ENCODE measurements around the gene TMX4. TPM values are rescaled to one million over a fixed set of nuclear protein-coding genes. Genes with fewer than 3 reads are reported as not detected.

TMX4 gene
- total and polyA plus RNA-seq, 2 of the 8 experiments (the other 6 are each of a cell fraction or from before 2014, with no cell fraction given) = 2.1 to 7.8 TPM

GRCh38 chr20:7943891-7944290 is 75.7 kb downstream of the TMX4 start:
- no peak overlapping the region for H3K9ac ChIP-seq (replicated peaks in 1 of 4; ENCODE audit: extremely low read depth in 1 of 4, low read depth in 3 of 4, low read length in 3 of 4)
- no peak for TF ChIP-seq CHD7 (IDR thresholded peaks at IDR 0.05; ENCODE audit: insufficient replicate concordance, low read length)

More at GRCh38 chr20:7943891-7944290, 75.7 kb downstream of the TMX4 start:
- H3K4me2 ChIP-seq (ENCODE audit: insufficient read depth in 1 of 2, low read depth in 2 of 2, low read length in 2 of 2) = no peak overlapping the region
- H2AFZ ChIP-seq (ENCODE audit: low read length) = no peak overlapping the region
- FAIRE-seq (no peak), DNase-seq (ENCODE audit: low read depth in 1 of 2, low spot score in 2 of 2) (no peak)
- H4K5ac ChIP-seq (ENCODE audit: insufficient read length, low read depth, low read length) = no peak overlapping the region
- H3K4me1 ChIP-seq (replicated peaks in 1 of 4; ENCODE audit: control insufficient read depth in 3 of 4, insufficient read depth in 4 of 4, low read length in 3 of 4) = no peaks in the 10 kb centered on the region
- H2BK5ac ChIP-seq (ENCODE audit: low read depth, low read length) = no peak overlapping the region
- no peaks in the 10 kb centered on the region; a peak in 1 of 8 replicates for H3K36me3 ChIP-seq (ENCODE audit: control insufficient read depth in 2 of 4, insufficient read depth in 4 of 4, low read length in 3 of 4)
- no peak overlapping the region for H3K23ac ChIP-seq (ENCODE audit: insufficient read length)
- H2BK120ac ChIP-seq (replicated peaks; ENCODE audit: low read depth, low read length) = no peak overlapping the region
- H3K79me2 ChIP-seq (ENCODE audit: control insufficient read depth in 1 of 2, insufficient read depth in 2 of 2, low read length in 2 of 2) = no peaks in the 10 kb centered on the region
- H3K27ac ChIP-seq (ENCODE audit: low read depth, low read length) = no peak overlapping the region
- no peak overlapping the region for H2AK5ac ChIP-seq (ENCODE audit: low read depth, low read length)
- H2BK15ac ChIP-seq (ENCODE audit: low read length) = no peak overlapping the region
- H3K14ac ChIP-seq (ENCODE audit: insufficient read length) = no peak overlapping the region
- H3K18ac ChIP-seq (ENCODE audit: extremely low read depth, low read length) = no peak overlapping the region
- H3K4me3 ChIP-seq (ENCODE audit: extremely low read depth in 1 of 4, insufficient read depth in 2 of 4, low read depth in 3 of 4, low read length in 4 of 4) = no peak overlapping the region
- no peak overlapping the region for H3K4ac ChIP-seq (replicated peaks; ENCODE audit: insufficient read length, low read depth, low read length)
- H3K23me2 ChIP-seq (ENCODE audit: low read depth, low read length) = no peaks in the 10 kb centered on the region
- no peaks in the 10 kb centered on the region for H4K20me1 ChIP-seq (replicated peaks in 1 of 2; ENCODE audit: control insufficient read depth in 1 of 2, insufficient read depth in 2 of 2, low read length in 2 of 2)
- CTCF ChIA-PET (ENCODE audit: partially characterized antibody) = no interaction called here
- no peak overlapping the region for H2BK20ac ChIP-seq (ENCODE audit: low read length)
- POLR2A ChIA-PET (ENCODE audit: partially characterized antibody) = no interaction called here
- no peaks in the 10 kb centered on the region for H3K27me3 ChIP-seq (replicated peaks in 1 of 4; ENCODE audit: control insufficient read depth in 3 of 4, extremely low read depth in 1 of 4, insufficient read depth in 3 of 4, low read length in 3 of 4)
- H2BK12ac ChIP-seq (ENCODE audit: low read depth, low read length) = no peak overlapping the region
- 43% methylated on average over 2 of the region's 2 CpGs; no CpG with 5 or more reads in 1 of the 2 experiments for WGBS, 2 experiments (ENCODE audit: extremely low coverage in 1 of 2, insufficient coverage in 1 of 2, insufficient read length in 1 of 2, insufficient replicate concordance in 2 of 2, low coverage in 1 of 2, low lambda C conversion rate in 2 of 2, missing lambda C conversion rate in 1 of 2)
- H4K8ac ChIP-seq (ENCODE audit: extremely low read depth, insufficient read depth, low read length) = no peak overlapping the region
- H4K91ac ChIP-seq (replicated peaks; ENCODE audit: insufficient read length, low read length) = no peak overlapping the region
- H3K56ac ChIP-seq (replicated peaks; ENCODE audit: insufficient read length, low read depth, low read length) = no peak overlapping the region
- no peaks in the 10 kb centered on the region for H3K79me1 ChIP-seq (ENCODE audit: low read depth, low read length)
- H3K9me3 ChIP-seq (ENCODE audit: insufficient read depth in 2 of 2, low read depth in 1 of 2, low read length in 1 of 2) = peaks cover 6 to 17% of the 10 kb centered on the region in 2 experiments

All from H1 (cell line).